Heart left ventricle (tissue), 13 donors: ENCODE results near the gene CLCN1.

Experiments
- CTCF ChIP-seq, 12 donors: fragments of 200-600 bp; sonication (generic) in 4 of 12; IDR thresholded peaks; one replicate each; pipeline versions ENCODE4 v1.5.0 to v1.8.0; 2018 to 2022; ENCODE audit warnings: antibody characterized with exemption in 12 of 12, mild to moderate bottlenecking in 5 of 12
- POLR2A ChIP-seq, 2 donors: fragments of 450-650 bp; IDR thresholded peaks; one replicate each; pipeline ENCODE4 v1.6.1; 2017; ENCODE audit warnings: antibody characterized with exemption in 2 of 2, mild to moderate bottlenecking in 2 of 2, moderate library complexity in 2 of 2
- donor health status: ischemic (EF 13 %, LVEDD 7.1; RV severe dilation, severe dysfunction).
- donor health status: DM: no; HTN: yes; CAD: no.
- donor health status: DM: no; HTN: no; CAD: no.
- donor health status: ischemic (EF 25% LVEDD 6.9; RV normal size, moderate dysfunction).
- donor health status: ischemic (EF 25% LVEDD 5.7; RV mildly dilated, moderate dysfunction).
- donor health status: ischemic (EF 35%, LVEDD 5.7; RV mildly dilated, moderate dysfunction).
- donor health status: nonischemic (EF 11% LVEDD 7.7; RV severe dilation, severe dysfunction).
- donor health status: DM: yes; HTN: yes; CAD: no.
- donor health status: PGD.
- donor health status: ischemic (EF 29% LVEDD 5.4; RV normal size, mild dysfunction).
- donor health status: nonischemic (EF 23%, LVEDD 6.1; RV moderate dilation, normal function).

GRCh38 chr7:143395187-143396149, 79.6 kb downstream of the CLCN1 start:
- peak in 3 of 12 donors; percentile 12 to 26 (median 15) for TF ChIP-seq CTCF (IDR thresholded peaks at IDR 0.05)
- TF ChIP-seq POLR2A (IDR thresholded peaks at IDR 0.05): no peak
